Gastrocnemius medialis (tissue), 4 donors: ENCODE data around the gene IL36B.

Source experiments
- POLR2A ChIP-seq, 2 donors: fragments of 450-650 bp; IDR thresholded peaks; one replicate each; pipeline ENCODE4 v1.6.1; 2017; ENCODE audit warnings: antibody characterized with exemption in 2 of 2, mild to moderate bottlenecking in 2 of 2, moderate library complexity in 2 of 2
- TF ChIP-seq, protein P1 (sequence below), 5 experiments: fragments of 450-650 bp in 3 of 5; fragments of 200-600 bp in 2 of 5; sonication (generic) in 2 of 5; IDR thresholded peaks in 4 of 5; conservative IDR thresholded peaks in 1 of 5; 1 replicate in 4 of 5; 2 replicates in 1 of 5; pipeline ENCODE4 v1.5.1; 2016 to 2019; ENCODE audit warnings: antibody characterized with exemption in 5 of 5, mild to moderate bottlenecking in 3 of 5, moderate library complexity in 3 of 5

GRCh38 chr2:113032737-113033136 lies 19.9 kb downstream of the IL36B start:
- TF ChIP-seq, protein P1, sequence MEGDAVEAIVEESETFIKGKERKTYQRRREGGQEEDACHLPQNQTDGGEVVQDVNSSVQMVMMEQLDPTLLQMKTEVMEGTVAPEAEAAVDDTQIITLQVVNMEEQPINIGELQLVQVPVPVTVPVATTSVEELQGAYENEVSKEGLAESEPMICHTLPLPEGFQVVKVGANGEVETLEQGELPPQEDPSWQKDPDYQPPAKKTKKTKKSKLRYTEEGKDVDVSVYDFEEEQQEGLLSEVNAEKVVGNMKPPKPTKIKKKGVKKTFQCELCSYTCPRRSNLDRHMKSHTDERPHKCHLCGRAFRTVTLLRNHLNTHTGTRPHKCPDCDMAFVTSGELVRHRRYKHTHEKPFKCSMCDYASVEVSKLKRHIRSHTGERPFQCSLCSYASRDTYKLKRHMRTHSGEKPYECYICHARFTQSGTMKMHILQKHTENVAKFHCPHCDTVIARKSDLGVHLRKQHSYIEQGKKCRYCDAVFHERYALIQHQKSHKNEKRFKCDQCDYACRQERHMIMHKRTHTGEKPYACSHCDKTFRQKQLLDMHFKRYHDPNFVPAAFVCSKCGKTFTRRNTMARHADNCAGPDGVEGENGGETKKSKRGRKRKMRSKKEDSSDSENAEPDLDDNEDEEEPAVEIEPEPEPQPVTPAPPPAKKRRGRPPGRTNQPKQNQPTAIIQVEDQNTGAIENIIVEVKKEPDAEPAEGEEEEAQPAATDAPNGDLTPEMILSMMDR (IDR thresholded peaks at IDR 0.05 in 4 of 5, conservative IDR thresholded peaks at IDR 0.05 in 1 of 5) = no peak
- no peak for TF ChIP-seq POLR2A (IDR thresholded peaks at IDR 0.05)
